Fibroblast of villous mesenchyme (primary cell): ENCODE measurements around the gene F8. TPM values are rescaled to one million over a fixed set of nuclear protein-coding genes. Genes with fewer than 3 reads are reported as not detected.
A peak's percentile ranks its signal among the peaks of the same experiment; 100 is the strongest.

ENCODE experiments used
- DNase-seq: peaks from one replicate; pipeline ENCODE4 v3.0.0-alpha.2; 2010; ENCODE audit warnings: low read depth
- H3K4me3 ChIP-seq: 2 replicates; pipeline ENCODE4 v1.5.1; 2011; ENCODE audit warnings: low read depth, mild to moderate bottlenecking, low read length
- total RNA-seq: library from RNA; depleted of rRNA; stranded (reverse); fragments of >200 nt; gene quantifications from 2 replicates; pipeline ENCODE4 v1.2.3, GENCODE V29; 2012
- TF ChIP-seq, protein P1 (sequence below): IDR thresholded peaks from 2 replicates; pipeline ENCODE4 v1.5.1; 2012; ENCODE audit warnings: low read depth, mild to moderate bottlenecking, low read length; ENCODE audit not compliant: insufficient read depth

F8 gene
- total RNA-seq, 1 donor, result 2.2 TPM

DNA sequence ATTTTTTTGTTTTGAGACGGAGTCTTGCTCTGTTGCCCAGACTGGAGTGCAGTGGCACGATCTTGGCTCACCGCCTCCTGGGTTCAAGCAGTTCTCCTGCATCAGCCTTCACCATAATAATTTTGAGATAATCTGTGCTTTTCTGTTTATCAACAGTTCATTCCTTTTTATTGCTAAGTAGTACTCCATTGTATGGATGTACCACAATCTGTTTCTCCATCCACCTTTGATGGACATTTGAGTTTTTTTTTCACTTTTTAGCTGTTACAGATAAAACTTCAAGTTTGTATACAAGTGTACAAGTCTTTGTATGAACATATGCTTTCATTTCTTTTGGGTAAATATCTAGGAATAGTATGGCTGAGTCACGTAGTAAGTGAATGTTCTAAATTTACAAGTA, 13.2 kb upstream of the F8 start:
- DNase-seq, result no peak
- TF ChIP-seq, protein P1, sequence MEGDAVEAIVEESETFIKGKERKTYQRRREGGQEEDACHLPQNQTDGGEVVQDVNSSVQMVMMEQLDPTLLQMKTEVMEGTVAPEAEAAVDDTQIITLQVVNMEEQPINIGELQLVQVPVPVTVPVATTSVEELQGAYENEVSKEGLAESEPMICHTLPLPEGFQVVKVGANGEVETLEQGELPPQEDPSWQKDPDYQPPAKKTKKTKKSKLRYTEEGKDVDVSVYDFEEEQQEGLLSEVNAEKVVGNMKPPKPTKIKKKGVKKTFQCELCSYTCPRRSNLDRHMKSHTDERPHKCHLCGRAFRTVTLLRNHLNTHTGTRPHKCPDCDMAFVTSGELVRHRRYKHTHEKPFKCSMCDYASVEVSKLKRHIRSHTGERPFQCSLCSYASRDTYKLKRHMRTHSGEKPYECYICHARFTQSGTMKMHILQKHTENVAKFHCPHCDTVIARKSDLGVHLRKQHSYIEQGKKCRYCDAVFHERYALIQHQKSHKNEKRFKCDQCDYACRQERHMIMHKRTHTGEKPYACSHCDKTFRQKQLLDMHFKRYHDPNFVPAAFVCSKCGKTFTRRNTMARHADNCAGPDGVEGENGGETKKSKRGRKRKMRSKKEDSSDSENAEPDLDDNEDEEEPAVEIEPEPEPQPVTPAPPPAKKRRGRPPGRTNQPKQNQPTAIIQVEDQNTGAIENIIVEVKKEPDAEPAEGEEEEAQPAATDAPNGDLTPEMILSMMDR, result no peak
- H3K4me3 ChIP-seq, result no peak overlapping the region

DNA sequence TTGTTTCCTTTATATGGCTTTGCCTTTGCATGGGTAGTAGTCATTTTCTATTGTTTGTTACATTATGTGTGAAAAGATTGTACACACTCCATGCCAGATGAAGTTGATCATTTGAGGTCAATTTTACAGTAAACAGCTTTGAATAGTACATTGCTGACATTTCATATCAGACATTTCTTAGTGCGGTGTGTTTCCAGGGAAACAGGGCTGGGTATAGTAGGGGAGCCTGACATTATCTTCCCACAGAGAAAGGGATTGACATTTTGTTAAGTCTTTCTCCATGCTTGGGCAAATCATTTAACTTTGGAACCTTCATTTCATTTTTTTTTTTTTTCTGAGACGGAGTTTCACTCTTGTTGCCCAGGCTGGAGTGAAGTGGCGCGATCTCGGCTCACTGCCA, 9.1 kb upstream of the F8 start:
- H3K4me3 ChIP-seq, result no peak overlapping the region
- peak; percentile 4 for DNase-seq
- TF ChIP-seq, protein P1, result no peak

DNA sequence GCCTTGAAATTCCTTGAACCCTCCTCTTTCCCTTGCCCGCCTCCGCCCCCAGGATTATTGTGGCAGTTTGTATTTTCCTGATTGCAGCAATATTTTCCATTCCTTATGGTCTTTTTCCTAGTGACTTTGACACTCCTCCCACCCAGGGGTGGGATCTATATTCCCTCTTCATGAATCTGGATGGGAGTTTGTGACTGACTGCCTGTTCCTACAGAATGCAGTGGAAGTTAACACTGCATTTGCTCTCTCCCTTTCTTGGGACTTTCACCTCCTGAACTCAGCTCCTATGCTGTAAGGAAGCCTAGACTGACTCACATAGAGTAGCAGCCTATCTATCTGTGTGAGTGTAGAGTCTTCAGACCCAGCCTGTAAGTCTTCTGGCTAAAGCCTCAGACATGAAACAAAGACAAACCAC, 6.4 kb upstream of the F8 start:
- TF ChIP-seq, protein P1, result no peak
- no peak overlapping the region for H3K4me3 ChIP-seq

DNA sequence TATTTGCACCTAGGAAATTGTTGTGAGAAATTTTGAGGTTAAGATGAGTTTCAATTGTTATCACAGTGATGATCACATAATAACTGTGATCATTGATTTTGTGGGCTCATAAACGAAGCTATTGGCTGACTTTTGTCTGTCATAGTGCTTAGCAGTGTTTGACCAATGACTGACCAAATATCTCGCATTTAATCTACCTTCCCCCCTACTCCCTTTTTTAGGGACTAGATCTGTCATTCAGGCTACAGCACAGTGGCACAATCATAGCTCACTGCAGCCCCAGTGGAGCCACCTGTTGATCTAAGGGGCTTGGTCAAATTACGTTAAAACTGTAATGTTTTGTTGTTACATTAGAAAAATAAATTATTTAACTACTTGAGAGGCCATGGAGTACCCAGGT, 5.6 kb upstream of the F8 start:
- DNase-seq, result no peak
- H3K4me3 ChIP-seq, result peak overlapping the region; percentile 75
- TF ChIP-seq, protein P1, result no peak

More for the DNA sequence above, 6.4 kb upstream of the F8 start:
- DNase-seq, result peak; percentile 26

DNA sequence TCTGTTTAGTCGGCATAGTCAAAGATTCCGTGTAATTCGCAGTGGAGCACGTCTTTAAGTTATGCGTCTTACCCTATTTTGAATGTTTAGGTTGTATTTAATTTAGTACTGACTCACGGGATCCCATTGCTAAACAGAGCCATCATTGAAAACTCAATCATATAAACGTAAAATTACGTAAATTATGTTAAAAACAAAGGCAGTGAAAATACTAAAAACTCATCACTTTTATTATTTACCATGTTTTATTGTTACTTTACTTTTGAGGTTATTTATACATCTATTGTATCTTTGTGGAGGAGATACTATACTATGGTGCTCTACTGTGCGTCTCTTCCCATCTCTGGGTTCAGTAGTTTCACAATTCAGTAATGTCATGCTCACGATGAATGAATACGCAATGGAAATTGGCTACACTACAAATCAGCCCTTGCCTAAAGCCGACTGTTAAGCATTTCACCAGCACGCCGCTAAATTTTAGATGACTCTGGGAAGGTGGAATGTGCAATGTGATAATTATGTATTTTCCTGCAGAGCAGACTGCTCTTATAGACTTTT, 5.1 kb upstream of the F8 start:
- peak overlapping the region; percentile 75 for H3K4me3 ChIP-seq
- TF ChIP-seq, protein P1, result no peak
- peak; percentile 84 for DNase-seq

DNA sequence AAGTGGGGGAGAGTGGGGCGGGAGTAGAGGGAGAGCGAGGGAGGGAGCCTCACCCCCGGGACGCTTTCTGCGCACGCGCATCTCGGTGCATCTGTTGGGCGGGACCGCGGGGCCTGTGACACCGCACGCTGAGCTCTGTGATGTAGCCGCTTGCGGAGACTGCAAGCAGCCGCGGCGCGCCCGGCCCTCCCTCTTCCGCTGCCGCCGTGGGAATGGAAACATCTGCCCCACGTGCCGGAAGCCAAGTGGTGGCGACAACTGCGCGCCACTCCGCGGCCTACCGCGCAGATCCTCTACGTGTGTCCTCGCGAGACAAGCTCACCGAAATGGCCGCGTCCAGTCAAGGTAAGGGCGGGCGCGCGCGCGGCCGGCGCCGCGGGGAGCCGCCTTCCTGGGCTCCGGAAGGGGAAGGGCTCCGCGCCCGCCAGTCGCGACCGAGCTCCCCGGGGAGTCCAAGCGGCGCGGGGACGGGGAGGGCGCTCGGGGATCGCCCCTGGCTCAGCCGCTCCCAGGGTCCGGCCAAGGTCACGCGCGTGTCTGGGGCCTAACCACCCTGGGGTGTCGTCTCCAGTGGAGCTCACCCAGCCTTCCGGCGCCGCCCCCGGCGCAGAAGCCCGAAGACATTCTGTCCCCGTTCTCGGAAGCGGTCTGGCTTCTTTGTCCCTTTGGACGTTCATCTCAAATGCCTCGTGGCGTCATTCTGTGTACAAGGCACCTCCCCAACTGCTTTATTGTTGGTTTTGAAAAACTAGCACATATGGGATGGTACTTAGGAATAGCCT, 4.4 kb upstream of the F8 start, which contains the start of gene FUNDC2:
TSS of gene FUNDC2 (plus strand) at position 118 of the 782 bp plus-strand sequence. CDS start at position 213, 95 bp downstream.
- H3K4me3 ChIP-seq, result peak within 1 kb of the TSS; percentile 75
- TF ChIP-seq, protein P1, result no peak
- DNase-seq, result peak; percentile 95

DNA sequence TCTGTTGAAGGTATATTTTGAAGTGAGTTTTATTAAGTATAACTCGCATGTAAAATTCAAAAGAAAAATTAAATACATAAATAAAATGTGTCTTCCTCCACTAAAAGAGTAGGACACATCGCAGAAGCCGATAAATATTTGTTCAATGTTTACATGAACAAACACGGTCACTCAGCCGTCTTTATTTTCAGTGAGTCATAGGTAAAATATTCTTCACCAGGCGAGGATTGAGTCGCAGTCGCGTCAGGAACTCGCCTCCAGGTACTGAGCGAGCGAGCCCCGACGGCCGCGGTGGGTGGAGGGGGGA, 3.9 kb upstream of the F8 start:
- TF ChIP-seq, protein P1, result no peak
- DNase-seq, result no peak
- H3K4me3 ChIP-seq, result peak overlapping the region; percentile 75
